Stimulated activated memory B cell treated with anti-CD40 and anti-IgM and Interleukin-4, amounts not matched to agents 10 μg/mL and 1 μg/mL and 100 μg/mL, for 72 hours (primary cell): ENCODE data around the gene SLC2A6.

Experiments
- ATAC-seq: fragments of 150-1000 bp; cut with Tn5 transposase; 2 replicates; pipeline ENCODE4 v1.10.0; 2021
- H3K27ac Mint-ChIP-seq: one replicate; pipeline ENCODE4 v1.8.0; 2022; ENCODE audit warnings: mild to moderate bottlenecking, mixed read lengths
- H3K27me3 Mint-ChIP-seq: one replicate; pipeline ENCODE4 v1.8.0; 2022; ENCODE audit warnings: mixed read lengths
- H3K36me3 Mint-ChIP-seq: one replicate; pipeline ENCODE4 v1.8.0; 2022; ENCODE audit warnings: mixed read lengths
- H3K4me1 Mint-ChIP-seq: one replicate; pipeline ENCODE4 v1.8.0; 2022; ENCODE audit warnings: mixed read lengths
- H3K4me3 Mint-ChIP-seq: one replicate; pipeline ENCODE4 v1.8.0; 2022; ENCODE audit warnings: mild to moderate bottlenecking, moderate library complexity, mixed read lengths
- H3K9me3 Mint-ChIP-seq: one replicate; pipeline ENCODE4 v1.8.0; 2022; ENCODE audit warnings: mixed read lengths

SLC2A6 gene

GRCh38 chr9:133509179-133510083 lies 30.5 kb upstream of the SLC2A6 start:
- Mint-ChIP-seq H3K4me3 (no peak overlapping the region), H3K27me3 (peaks cover 26% of the 10 kb centered on the region), H3K4me1 (no peaks in the 10 kb centered on the region), H3K9me3 (no peaks in the 10 kb centered on the region), H3K36me3 (no peaks in the 10 kb centered on the region), H3K27ac (no peak overlapping the region)
- ATAC-seq = no peak

GRCh38 chr9:133508046-133508445 lies 29.1 kb upstream of the SLC2A6 start:
- H3K4me3 Mint-ChIP-seq = no peak overlapping the region
- no peaks in the 10 kb centered on the region for H3K36me3 Mint-ChIP-seq
- H3K27me3 Mint-ChIP-seq = peaks cover 40% of the 10 kb centered on the region
- no peaks in the 10 kb centered on the region for H3K4me1 Mint-ChIP-seq
- no peak for ATAC-seq
- H3K27ac Mint-ChIP-seq = no peak overlapping the region
- H3K9me3 Mint-ChIP-seq = peaks cover 4% of the 10 kb centered on the region

- no peak overlapping the region for H3K4me3 Mint-ChIP-seq
- H3K27me3 Mint-ChIP-seq = peaks cover 42% of the 10 kb centered on the region
- H3K9me3 Mint-ChIP-seq = peaks cover 8% of the 10 kb centered on the region
- peaks cover 3% of the 10 kb centered on the region for H3K36me3 Mint-ChIP-seq
- no peak overlapping the region for H3K27ac Mint-ChIP-seq
- ATAC-seq = no peak
- no peaks in the 10 kb centered on the region for H3K4me1 Mint-ChIP-seq
Observed at GRCh38 chr9:133507246-133507965, 28.5 kb upstream of the SLC2A6 start.

DNA sequence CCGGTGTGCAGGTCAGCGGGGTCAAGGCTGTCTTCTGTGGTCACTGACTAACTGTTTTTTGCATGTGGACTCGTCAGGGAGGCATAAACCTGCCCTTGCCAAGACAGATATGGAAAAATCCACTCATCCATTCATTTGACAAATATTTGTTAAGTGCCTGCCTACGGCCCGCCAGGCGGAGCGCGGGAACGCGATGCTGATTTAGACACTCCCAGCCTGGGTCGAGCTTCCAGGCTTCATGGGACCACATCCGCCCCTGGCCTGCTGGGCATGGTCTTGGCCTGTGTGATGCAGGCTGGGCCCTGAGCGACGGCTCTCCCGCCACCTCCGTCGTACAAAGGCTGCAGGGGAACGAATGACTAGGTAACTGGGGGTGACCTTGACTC lies 27.7 kb upstream of the SLC2A6 start:
- Mint-ChIP-seq H3K4me1 (no peaks in the 10 kb centered on the region), H3K9me3 (peaks cover 11% of the 10 kb centered on the region), H3K27me3 (peaks cover 42% of the 10 kb centered on the region), H3K36me3 (peaks cover 6% of the 10 kb centered on the region), H3K4me3 (no peak overlapping the region), H3K27ac (no peak overlapping the region)
- ATAC-seq = no peak

GRCh38 chr9:133505901-133506652 lies 27.2 kb upstream of the SLC2A6 start:
- no peak overlapping the region for H3K4me3 Mint-ChIP-seq
- H3K27ac Mint-ChIP-seq = no peak overlapping the region
- H3K27me3 Mint-ChIP-seq = peaks cover 42% of the 10 kb centered on the region
- H3K4me1 Mint-ChIP-seq = no peaks in the 10 kb centered on the region
- peak; percentile 28 for ATAC-seq
- H3K36me3 Mint-ChIP-seq = peaks cover 6% of the 10 kb centered on the region
- H3K9me3 Mint-ChIP-seq = peaks cover 15% of the 10 kb centered on the region

- peaks cover 19% of the 10 kb centered on the region for H3K9me3 Mint-ChIP-seq
- no peaks in the 10 kb centered on the region for H3K4me1 Mint-ChIP-seq
- no peak overlapping the region for H3K27ac Mint-ChIP-seq
- ATAC-seq = no peak
- peaks cover 42% of the 10 kb centered on the region for H3K27me3 Mint-ChIP-seq
- H3K36me3 Mint-ChIP-seq = peaks cover 6% of the 10 kb centered on the region
- no peak overlapping the region for H3K4me3 Mint-ChIP-seq
Observed at GRCh38 chr9:133505186-133505830, 26.4 kb upstream of the SLC2A6 start.

- Mint-ChIP-seq H3K27ac (no peak overlapping the region), H3K27me3 (peaks cover 47% of the 10 kb centered on the region), H3K4me3 (no peak overlapping the region), H3K36me3 (peaks cover 6% of the 10 kb centered on the region), H3K4me1 (no peaks in the 10 kb centered on the region), H3K9me3 (peaks cover 19% of the 10 kb centered on the region)
- no peak for ATAC-seq
Observed at GRCh38 chr9:133502112-133502511, 23.2 kb upstream of the SLC2A6 start.

DNA sequence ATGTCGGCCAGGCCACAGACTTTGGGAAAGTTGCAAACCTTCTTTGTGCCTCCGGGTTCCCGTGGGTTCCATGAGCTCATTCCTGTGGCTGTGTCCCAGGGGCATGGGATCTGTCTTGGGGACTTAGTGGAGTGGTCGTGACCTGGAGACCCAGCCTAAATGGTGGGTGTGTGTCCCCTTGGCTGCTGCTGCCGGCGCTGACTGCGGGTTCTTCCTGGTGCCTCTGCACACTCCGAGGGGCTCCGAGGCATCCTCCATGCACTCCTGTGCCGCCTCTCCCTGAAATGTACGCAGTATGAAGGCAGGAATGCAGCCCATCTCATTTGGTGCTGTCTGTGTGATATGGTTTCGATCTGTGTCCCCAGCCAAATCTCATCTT lies 21.0 kb upstream of the SLC2A6 start:
- Mint-ChIP-seq H3K4me3 (no peak overlapping the region), H3K27ac (no peak overlapping the region), H3K9me3 (peaks cover 19% of the 10 kb centered on the region), H3K27me3 (peaks cover 38% of the 10 kb centered on the region), H3K4me1 (no peaks in the 10 kb centered on the region), H3K36me3 (peaks cover 6% of the 10 kb centered on the region)
- no peak for ATAC-seq

GRCh38 chr9:133499132-133499891 lies 20.4 kb upstream of the SLC2A6 start:
- Mint-ChIP-seq H3K4me3 (no peak overlapping the region), H3K27me3 (peaks cover 36% of the 10 kb centered on the region), H3K4me1 (no peaks in the 10 kb centered on the region), H3K36me3 (peaks cover 6% of the 10 kb centered on the region), H3K9me3 (peaks cover 19% of the 10 kb centered on the region), H3K27ac (no peak overlapping the region)
- ATAC-seq = no peak

DNA sequence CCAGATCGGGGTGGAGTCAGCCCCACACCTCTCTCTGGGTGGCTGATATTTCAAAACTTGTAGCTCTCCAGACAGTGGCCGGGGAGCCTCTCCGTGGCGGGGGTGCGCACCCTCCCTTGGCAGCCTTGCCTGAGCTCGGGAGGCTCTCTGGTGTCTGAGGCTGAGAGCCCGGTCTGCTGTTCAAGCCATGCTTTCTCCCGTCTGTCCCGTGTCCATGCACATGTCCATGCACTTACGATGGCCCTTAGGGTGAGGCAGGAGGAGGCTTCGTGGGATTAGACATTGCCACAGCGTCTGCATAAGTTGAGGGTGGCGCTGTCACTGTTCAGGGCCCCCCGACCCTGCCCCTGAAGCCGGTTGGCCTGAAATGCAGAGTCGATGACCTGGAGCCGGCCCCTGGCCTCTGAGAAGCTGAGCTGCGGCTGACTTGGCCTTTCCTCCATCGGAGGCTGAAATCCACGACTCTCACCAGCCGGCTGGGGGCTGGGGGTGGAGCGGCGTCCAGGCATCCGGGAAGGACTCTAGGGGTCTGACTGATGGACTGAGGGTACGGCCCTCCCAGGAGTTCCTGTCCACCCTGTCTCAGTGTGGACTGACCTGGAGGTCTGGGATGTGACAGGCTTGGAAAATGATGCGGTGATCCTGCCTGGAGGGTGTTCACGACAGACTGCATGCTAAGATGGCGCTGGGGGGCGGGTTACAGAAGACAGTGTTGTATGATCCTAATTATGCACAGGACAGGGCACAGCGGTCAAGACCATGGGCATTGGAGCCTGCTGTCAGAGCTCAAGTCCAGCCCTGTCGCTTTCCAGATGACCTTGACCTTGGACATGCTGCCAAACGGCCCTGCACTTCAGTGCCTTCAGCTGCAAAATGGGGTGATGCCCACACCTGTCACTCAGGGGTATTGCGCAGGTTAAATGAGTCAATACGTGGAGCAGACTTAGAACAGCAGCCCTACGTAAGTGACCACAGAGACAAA lies 18.3 kb upstream of the SLC2A6 start:
- peaks cover 9% of the 10 kb centered on the region for H3K9me3 Mint-ChIP-seq
- no peaks in the 10 kb centered on the region for H3K4me1 Mint-ChIP-seq
- no peak for ATAC-seq
- H3K27me3 Mint-ChIP-seq = peaks cover 22% of the 10 kb centered on the region
- H3K4me3 Mint-ChIP-seq = no peak overlapping the region
- peaks cover 1% of the 10 kb centered on the region for H3K36me3 Mint-ChIP-seq
- H3K27ac Mint-ChIP-seq = no peak overlapping the region

DNA sequence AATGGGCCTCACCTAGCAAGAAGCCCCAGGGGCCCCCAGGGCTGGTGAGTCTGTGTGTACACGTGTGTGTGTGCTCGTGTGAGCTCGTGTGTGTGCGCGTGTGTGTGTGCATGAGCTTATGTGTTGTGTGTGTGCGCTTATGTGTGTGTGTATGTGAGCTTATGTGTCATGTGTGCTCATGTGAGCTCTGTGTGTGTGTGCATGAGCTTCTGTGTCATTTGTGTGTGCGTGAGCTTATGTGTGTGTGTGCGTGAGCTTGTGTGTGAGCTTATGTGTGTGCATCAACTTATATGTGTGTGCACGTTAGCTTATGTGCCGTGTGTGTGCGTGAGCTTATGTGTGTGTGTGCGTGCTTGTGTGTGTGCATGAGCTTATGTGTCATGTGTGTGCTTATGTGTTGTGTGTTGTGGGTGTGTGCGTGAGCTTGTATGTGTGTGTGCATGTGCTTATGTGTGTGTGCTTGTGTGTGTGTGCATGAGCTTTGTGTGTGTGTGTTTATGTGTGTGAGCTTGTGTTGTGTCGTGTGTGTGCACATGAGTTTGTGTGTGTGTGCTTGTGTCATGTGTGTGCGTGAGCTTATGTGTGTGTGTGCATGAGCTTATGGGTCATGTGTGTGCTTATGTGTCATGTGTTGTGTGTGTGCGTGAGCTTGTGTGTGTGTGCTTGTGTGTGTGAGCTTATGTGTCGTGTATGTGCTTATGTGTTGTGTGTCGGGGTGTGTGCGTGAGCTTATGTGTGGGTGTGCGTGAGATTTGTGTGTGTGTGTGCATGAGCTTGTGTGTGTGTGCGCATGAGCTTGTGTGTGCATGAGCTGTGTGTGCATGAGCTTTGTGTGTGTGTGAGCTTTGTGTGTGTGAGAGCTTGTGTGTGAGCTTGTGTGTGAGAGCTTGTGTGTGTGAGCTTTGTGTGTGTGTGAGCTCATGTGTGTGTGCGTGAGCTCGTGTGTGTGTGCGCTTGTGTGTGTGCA lies 16.7 kb upstream of the SLC2A6 start:
- H3K4me3 Mint-ChIP-seq = no peak overlapping the region
- no peak overlapping the region for H3K27ac Mint-ChIP-seq
- peaks cover 36% of the 10 kb centered on the region for H3K27me3 Mint-ChIP-seq
- H3K36me3 Mint-ChIP-seq = no peaks in the 10 kb centered on the region
- H3K9me3 Mint-ChIP-seq = peaks cover under 1% of the 10 kb centered on the region
- H3K4me1 Mint-ChIP-seq = no peaks in the 10 kb centered on the region
- no peak for ATAC-seq

GRCh38 chr9:133494636-133495326 lies 15.9 kb upstream of the SLC2A6 start:
- ATAC-seq = no peak
- Mint-ChIP-seq H3K9me3 (no peaks in the 10 kb centered on the region), H3K4me1 (no peaks in the 10 kb centered on the region), H3K27me3 (peaks cover 45% of the 10 kb centered on the region), H3K4me3 (no peak overlapping the region), H3K36me3 (no peaks in the 10 kb centered on the region), H3K27ac (no peak overlapping the region)
